Measurements from ENCODE around the gene ABCF1.

DNA sequence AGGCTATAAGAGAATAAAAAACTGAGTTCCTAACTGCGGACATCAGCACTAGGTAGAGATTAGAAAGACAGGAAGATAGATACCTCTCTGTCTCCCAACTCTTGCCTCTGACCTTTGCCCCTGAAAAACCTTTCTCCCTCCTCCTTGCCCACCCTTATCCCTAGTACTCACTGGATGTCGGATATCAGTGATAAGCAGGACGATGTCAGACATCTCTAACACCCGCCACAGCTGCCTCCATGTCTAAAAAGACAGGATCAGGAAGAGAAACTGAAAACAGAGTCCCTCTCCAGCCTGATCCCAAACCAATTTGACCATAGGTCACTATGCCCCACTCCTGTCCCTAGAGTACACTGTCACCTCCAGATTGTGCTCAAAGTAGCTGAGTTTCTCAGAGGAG lies 16.8 kb upstream of the ABCF1 start:
- TF ChIP-seq, protein P1, sequence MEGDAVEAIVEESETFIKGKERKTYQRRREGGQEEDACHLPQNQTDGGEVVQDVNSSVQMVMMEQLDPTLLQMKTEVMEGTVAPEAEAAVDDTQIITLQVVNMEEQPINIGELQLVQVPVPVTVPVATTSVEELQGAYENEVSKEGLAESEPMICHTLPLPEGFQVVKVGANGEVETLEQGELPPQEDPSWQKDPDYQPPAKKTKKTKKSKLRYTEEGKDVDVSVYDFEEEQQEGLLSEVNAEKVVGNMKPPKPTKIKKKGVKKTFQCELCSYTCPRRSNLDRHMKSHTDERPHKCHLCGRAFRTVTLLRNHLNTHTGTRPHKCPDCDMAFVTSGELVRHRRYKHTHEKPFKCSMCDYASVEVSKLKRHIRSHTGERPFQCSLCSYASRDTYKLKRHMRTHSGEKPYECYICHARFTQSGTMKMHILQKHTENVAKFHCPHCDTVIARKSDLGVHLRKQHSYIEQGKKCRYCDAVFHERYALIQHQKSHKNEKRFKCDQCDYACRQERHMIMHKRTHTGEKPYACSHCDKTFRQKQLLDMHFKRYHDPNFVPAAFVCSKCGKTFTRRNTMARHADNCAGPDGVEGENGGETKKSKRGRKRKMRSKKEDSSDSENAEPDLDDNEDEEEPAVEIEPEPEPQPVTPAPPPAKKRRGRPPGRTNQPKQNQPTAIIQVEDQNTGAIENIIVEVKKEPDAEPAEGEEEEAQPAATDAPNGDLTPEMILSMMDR (conservative IDR thresholded peaks at IDR 0.05): no peak
- no peak for TF ChIP-seq ZFX (IDR thresholded peaks at IDR 0.05)
